Heart left ventricle (tissue), 16 donors: ENCODE data around the gene MYMX. TPM values are rescaled to one million over a fixed set of nuclear protein-coding genes. Genes with fewer than 3 reads are reported as not detected.

Source experiments
- ATAC-seq, 4 donors: fragments of 200-7000 bp; cut with Tn5 transposase; one replicate each; pipeline ENCODE4 v1.9.1; 2020 to 2022; ENCODE audit warnings: moderate library complexity in 4 of 4, mild to moderate bottlenecking in 3 of 4, moderate number of reproducible peaks in 1 of 4
- DNase-seq, 5 donors: peaks; one replicate each; pipeline ENCODE4 v3.0.0-alpha.2; 2020
- H3K27ac ChIP-seq, 12 donors: fragments of 200-600 bp; sonication (generic) in 4 of 12; one replicate each; pipeline versions ENCODE4 v1.5.0 to v1.8.0; 2016 to 2022; ENCODE audit warnings: mild to moderate bottlenecking in 2 of 12
- H3K27me3 ChIP-seq, 9 donors: fragments of 200-600 bp; sonication (generic) in 2 of 9; one replicate each; pipeline versions ENCODE4 v1.5.1 to v1.8.0; 2016 to 2022; ENCODE audit warnings: mild to moderate bottlenecking in 3 of 9
- H3K36me3 ChIP-seq, 9 donors: fragments of 200-600 bp; sonication (generic) in 2 of 9; one replicate each; pipeline versions ENCODE4 v1.5.0 to v1.8.0; 2018 to 2022; ENCODE audit warnings: mild to moderate bottlenecking in 2 of 9
- H3K4me1 ChIP-seq, 12 donors: fragments of 200-600 bp; sonication (generic) in 4 of 12; one replicate each; pipeline versions ENCODE4 v1.5.0 to v1.8.0; 2016 to 2022; ENCODE audit warnings: mild to moderate bottlenecking in 3 of 12
- H3K4me3 ChIP-seq, 12 donors: fragments of 200-600 bp; sonication (generic) in 4 of 12; one replicate each; pipeline versions ENCODE4 v1.5.0 to v1.8.0; 2017 to 2022; ENCODE audit warnings: mild to moderate bottlenecking in 9 of 12, moderate library complexity in 4 of 12
- H3K9me3 ChIP-seq, 12 donors: fragments of 200-600 bp; sonication (generic) in 4 of 12; one replicate each; pipeline versions ENCODE4 v1.5.0 to v1.8.0; 2016 to 2022; ENCODE audit warnings: mild to moderate bottlenecking in 1 of 12
- CTCF ChIP-seq, 12 donors: fragments of 200-600 bp; sonication (generic) in 4 of 12; IDR thresholded peaks; one replicate each; pipeline versions ENCODE4 v1.5.0 to v1.8.0; 2018 to 2022; ENCODE audit warnings: antibody characterized with exemption in 12 of 12, mild to moderate bottlenecking in 5 of 12
- POLR2A ChIP-seq, 2 donors: fragments of 450-650 bp; IDR thresholded peaks; one replicate each; pipeline ENCODE4 v1.6.1; 2017; ENCODE audit warnings: antibody characterized with exemption in 2 of 2, mild to moderate bottlenecking in 2 of 2, moderate library complexity in 2 of 2
- WGBS, 4 donors: extraction: QIAGEN DNeasy Blood & Tissue Kit in 2 of 4; methylation state at CpG; one replicate each; pipeline versions ENCODE4 v1.1.5 to v1.1.7; 2013 to 2018; 5-methylcytosine and 5-hydroxymethylcytosine counted together
- intact Hi-C, 10 donors: fragments of 100-400 bp; cut with DNase I; formaldehyde crosslinking; loops; one replicate each; pipeline versions ENCODE4 v1.11.1 to v1.14.2; 2022
- polyA plus RNA-seq, 2 donors: library from polyadenylated mRNA; stranded (reverse); fragments of 200-250 nt; gene quantifications; one replicate each; pipeline ENCODE4 v1.2.3, GENCODE V29; 2013
- total RNA-seq, 9 donors: library from RNA; depleted of rRNA in 2 of 9; stranded (reverse); fragments of >200 nt in 2 of 9; fragmentation: NEBNext Ultra II Directional in 3 of 9; extraction: Animal tissue kit (Norgen Biotek cat#: 25700) in 3 of 9; gene quantifications; one replicate each; pipeline versions ENCODE4 v1.1.0 to v1.2.4, GENCODE V29; 2016 to 2023
- donor health status: ischemic (EF 13 %, LVEDD 7.1; RV severe dilation, severe dysfunction).
- donor health status: healthy with polysubstance abuse.
- donor health status: DM: no; HTN: yes; CAD: no.
- donor health status: DM: no; HTN: no; CAD: no.
- donor health status: ischemic (EF 25% LVEDD 6.9; RV normal size, moderate dysfunction).
- donor health status: ischemic (EF 25% LVEDD 5.7; RV mildly dilated, moderate dysfunction).
- donor health status: healthy.
- donor health status: DM: yes; HTN: yes; CAD: no.
- donor health status: ischemic (EF 35%, LVEDD 5.7; RV mildly dilated, moderate dysfunction).
- donor health status: nonischemic (EF 11% LVEDD 7.7; RV severe dilation, severe dysfunction).
- donor health status: DM: yes; HTN: yes; CAD: no.
- donor health status: PGD.
- donor health status: ischemic (EF 29% LVEDD 5.4; RV normal size, mild dysfunction).
- donor health status: nonischemic (EF 23%, LVEDD 6.1; RV moderate dilation, normal function).

MYMX gene
- total and polyA plus RNA-seq, 11 donors, result 0.31 to 0.96 (median 0.60) TPM; not detected in 4

- ATAC-seq (no peak), DNase-seq (no peak)
- intact Hi-C loops, result loop anchor here (1.0 to 10.0 kb wide), 9 partner anchors 62 to 167 kb away; partner anchors contain the start of gene SLC35B2 (in 4 of the 10)
Measured at GRCh38 chr6:44171899-44172546, 44.7 kb upstream of the MYMX start.

DNA sequence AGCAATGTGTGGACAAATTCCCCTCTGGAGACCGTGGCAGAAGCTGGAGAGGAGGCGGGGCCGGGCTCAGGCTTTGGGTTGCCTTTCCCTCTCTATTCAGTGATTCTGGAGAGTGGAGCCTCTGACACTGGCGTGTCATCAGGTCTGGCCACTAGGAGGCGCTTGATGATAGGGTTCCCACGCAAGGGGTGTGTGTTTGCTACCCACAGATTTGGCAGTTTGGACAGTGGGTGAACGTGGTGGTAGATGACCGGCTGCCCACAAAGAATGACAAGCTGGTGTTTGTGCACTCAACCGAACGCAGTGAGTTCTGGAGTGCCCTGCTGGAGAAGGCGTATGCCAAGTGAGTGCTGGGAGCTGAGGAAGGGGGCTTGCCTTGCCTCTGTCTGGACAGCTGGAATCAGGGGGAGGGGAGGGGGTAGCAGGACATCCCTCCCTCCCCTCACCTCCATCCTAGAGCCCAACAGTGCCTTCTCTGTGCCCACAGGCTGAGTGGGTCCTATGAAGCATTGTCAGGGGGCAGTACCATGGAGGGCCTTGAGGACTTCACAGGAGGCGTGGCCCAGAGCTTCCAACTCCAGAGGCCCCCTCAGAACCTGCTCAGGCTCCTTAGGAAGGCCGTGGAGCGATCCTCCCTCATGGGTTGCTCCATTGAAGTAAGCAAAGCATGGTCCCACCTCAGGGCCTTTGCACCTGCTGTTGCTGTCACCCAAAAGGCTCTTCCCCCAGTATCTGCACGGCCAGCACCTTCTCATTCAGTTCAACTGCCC is 43.8 kb upstream of the MYMX start:
- intact Hi-C loops, result loop anchor here (1.0 to 10.0 kb wide), 9 partner anchors 61 to 166 kb away; partner anchors contain the start of gene SLC35B2 (in 4 of the 10)
- Histone ChIP-seq H3K27ac (no peak overlapping the region), H3K4me3 (no peak overlapping the region), H3K36me3 (no peaks in the 10 kb centered on the region), H3K27me3 (no peaks in the 10 kb centered on the region), H3K4me1 (peaks cover 0 to 25% (median 15%) of the 10 kb centered on the region in 12 donors), H3K9me3 (no peaks in the 10 kb centered on the region)
- DNase-seq (peak; percentile 84 to 90 (median 85)), ATAC-seq (peak; percentile 84 to 94 (median 94))
- peak; percentile 83 to 96 (median 90) for TF ChIP-seq CTCF (IDR thresholded peaks at IDR 0.05)
- no peak for TF ChIP-seq POLR2A (IDR thresholded peaks at IDR 0.05)
- WGBS, 4 donors, result 27 to 34% (median 28%) methylated on average over 10 to 15 of the region's 15 CpGs

More at GRCh38 chr6:44171899-44172546, 44.7 kb upstream of the MYMX start:
- peaks cover 0 to 16% (median 10%) of the 10 kb centered on the region in 12 donors for H3K4me1 ChIP-seq
- no peaks in the 10 kb centered on the region for H3K36me3 ChIP-seq
- TF ChIP-seq CTCF (IDR thresholded peaks at IDR 0.05) (no peak), POLR2A (IDR thresholded peaks at IDR 0.05) (no peak)
- H3K9me3 ChIP-seq, result no peaks in the 10 kb centered on the region
- 81 to 85% (median 82%) methylated on average over 12 of the region's 12 CpGs for WGBS, 4 donors
- H3K27ac ChIP-seq, result no peak overlapping the region
- no peak overlapping the region for H3K4me3 ChIP-seq
- no peaks in the 10 kb centered on the region for H3K27me3 ChIP-seq

- Histone ChIP-seq H3K4me3 (peak overlapping the region in 1 of 12 donors; percentile 6), H3K36me3 (no peaks in the 10 kb centered on the region), H3K27me3 (no peaks in the 10 kb centered on the region), H3K27ac (no peak overlapping the region), H3K9me3 (no peaks in the 10 kb centered on the region), H3K4me1 (peaks cover 0 to 34% (median 22%) of the 10 kb centered on the region in 12 donors)
- ATAC-seq (no peak), DNase-seq (no peak)
- intact Hi-C loops, result loop anchor here in 5 of 10 donors (5.0 to 10.0 kb wide), 4 partner anchors 36 to 159 kb away; partner anchors contain the start of genes MYMX (in 2 of the 5) and SLC29A1 (in 1 of the 5)
- TF ChIP-seq POLR2A (IDR thresholded peaks at IDR 0.05) (no peak), CTCF (IDR thresholded peaks at IDR 0.05) (no peak)
- 82 to 85% (median 85%) methylated on average over 15 of the region's 15 CpGs for WGBS, 4 donors
Measured at GRCh38 chr6:44176130-44176761, 40.5 kb upstream of the MYMX start.
